Nephron progenitor cell (in vitro differentiated cells): ENCODE results near the gene TESK1.

Source experiments
- DNase-seq: peaks from one replicate; pipeline ENCODE4 v3.0.0; 2021
- H3K27ac Mint-ChIP-seq: 2 replicates; pipeline ENCODE4 v1.8.0; 2021; ENCODE audit warnings: mild to moderate bottlenecking, moderate library complexity, mixed read lengths
- H3K27me3 Mint-ChIP-seq: 2 replicates; pipeline ENCODE4 v1.8.0; 2021; ENCODE audit warnings: mild to moderate bottlenecking, low read depth, mixed read lengths; ENCODE audit not compliant: poor library complexity
- H3K36me3 Mint-ChIP-seq: 2 replicates; pipeline ENCODE4 v1.8.0; 2021; ENCODE audit warnings: low read depth, mixed read lengths
- H3K4me1 Mint-ChIP-seq: 2 replicates; pipeline ENCODE4 v1.8.0; 2021; ENCODE audit warnings: mixed read lengths
- H3K4me3 Mint-ChIP-seq: 2 replicates; pipeline ENCODE4 v1.8.0; 2021; ENCODE audit warnings: mild to moderate bottlenecking, moderate library complexity, mixed read lengths
- H3K9me3 Mint-ChIP-seq: 2 replicates; pipeline ENCODE4 v1.8.0; 2021; ENCODE audit warnings: mild to moderate bottlenecking, moderate library complexity, mixed read lengths
- TF ChIP-seq, protein P1 (sequence below): fragments of 200-600 bp; sonication (generic); IDR thresholded peaks from 2 replicates; pipeline ENCODE4 v1.5.0; 2021; ENCODE audit warnings: antibody characterized with exemption

Gene TESK1

GRCh38 chr9:35656348-35656747, 51.3 kb downstream of the TESK1 start:
- Mint-ChIP-seq H3K4me1 (peaks cover 40% of the 10 kb centered on the region), H3K9me3 (peaks cover 4% of the 10 kb centered on the region), H3K27ac (no peak overlapping the region), H3K36me3 (peaks cover 16% of the 10 kb centered on the region), H3K4me3 (peak overlapping the region; percentile 84), H3K27me3 (peaks cover 20% of the 10 kb centered on the region)
- TF ChIP-seq, protein P1, sequence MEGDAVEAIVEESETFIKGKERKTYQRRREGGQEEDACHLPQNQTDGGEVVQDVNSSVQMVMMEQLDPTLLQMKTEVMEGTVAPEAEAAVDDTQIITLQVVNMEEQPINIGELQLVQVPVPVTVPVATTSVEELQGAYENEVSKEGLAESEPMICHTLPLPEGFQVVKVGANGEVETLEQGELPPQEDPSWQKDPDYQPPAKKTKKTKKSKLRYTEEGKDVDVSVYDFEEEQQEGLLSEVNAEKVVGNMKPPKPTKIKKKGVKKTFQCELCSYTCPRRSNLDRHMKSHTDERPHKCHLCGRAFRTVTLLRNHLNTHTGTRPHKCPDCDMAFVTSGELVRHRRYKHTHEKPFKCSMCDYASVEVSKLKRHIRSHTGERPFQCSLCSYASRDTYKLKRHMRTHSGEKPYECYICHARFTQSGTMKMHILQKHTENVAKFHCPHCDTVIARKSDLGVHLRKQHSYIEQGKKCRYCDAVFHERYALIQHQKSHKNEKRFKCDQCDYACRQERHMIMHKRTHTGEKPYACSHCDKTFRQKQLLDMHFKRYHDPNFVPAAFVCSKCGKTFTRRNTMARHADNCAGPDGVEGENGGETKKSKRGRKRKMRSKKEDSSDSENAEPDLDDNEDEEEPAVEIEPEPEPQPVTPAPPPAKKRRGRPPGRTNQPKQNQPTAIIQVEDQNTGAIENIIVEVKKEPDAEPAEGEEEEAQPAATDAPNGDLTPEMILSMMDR = no peak
- DNase-seq = no peak

GRCh38 chr9:35656831-35657545, 51.9 kb downstream of the TESK1 start:
- Mint-ChIP-seq H3K36me3 (peaks cover 20% of the 10 kb centered on the region), H3K9me3 (peaks cover 4% of the 10 kb centered on the region), H3K4me3 (peak overlapping the region; percentile 84), H3K27me3 (peaks cover 20% of the 10 kb centered on the region), H3K27ac (peak overlapping the region; percentile 100), H3K4me1 (peaks cover 44% of the 10 kb centered on the region)
- TF ChIP-seq, protein P1 = no peak
- no peak for DNase-seq

DNA sequence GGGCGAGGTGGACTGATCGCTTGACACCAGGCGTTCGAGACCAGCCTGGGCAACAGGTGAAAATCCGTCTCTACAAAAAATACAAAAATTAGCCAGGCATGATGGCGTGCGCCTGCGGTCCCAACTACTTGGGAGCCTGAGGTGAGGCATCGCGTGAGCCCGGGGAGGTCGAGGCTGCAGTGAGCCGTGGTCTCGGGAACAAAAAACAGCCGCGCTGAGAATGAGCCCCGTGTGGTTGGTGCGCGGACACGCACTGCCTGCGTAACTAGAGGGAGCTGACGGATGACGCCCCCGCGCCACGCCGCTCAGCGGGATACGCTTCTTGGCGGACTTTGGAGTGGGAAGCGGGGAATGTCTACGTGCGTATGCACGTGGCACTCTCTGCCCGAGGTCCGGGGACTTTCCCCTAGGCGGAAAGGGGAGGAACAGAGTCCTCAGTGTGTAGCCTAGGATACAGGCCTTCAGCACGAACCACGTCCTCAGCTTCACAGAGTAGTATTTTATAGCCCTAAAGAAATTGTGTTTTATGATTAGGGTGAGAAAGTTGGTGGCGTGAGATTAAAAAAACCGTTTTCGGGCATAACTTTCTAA, 52.6 kb downstream of the TESK1 start, which contains the start of gene RMRP:
TSS of gene RMRP (minus strand) at position 474 of the 591 bp plus-strand sequence.
- H3K36me3 Mint-ChIP-seq = peaks cover 25% of the 10 kb centered on the region
- peaks cover 20% of the 10 kb centered on the region for H3K27me3 Mint-ChIP-seq
- H3K4me1 Mint-ChIP-seq = peaks cover 50% of the 10 kb centered on the region
- H3K9me3 Mint-ChIP-seq = peaks cover 4% of the 10 kb centered on the region
- peak within 1 kb of the TSS; percentile 100 for H3K27ac Mint-ChIP-seq
- H3K4me3 Mint-ChIP-seq = peak within 1 kb of the TSS; percentile 86
- TF ChIP-seq, protein P1 = no peak
- DNase-seq = peak; percentile 93

DNA sequence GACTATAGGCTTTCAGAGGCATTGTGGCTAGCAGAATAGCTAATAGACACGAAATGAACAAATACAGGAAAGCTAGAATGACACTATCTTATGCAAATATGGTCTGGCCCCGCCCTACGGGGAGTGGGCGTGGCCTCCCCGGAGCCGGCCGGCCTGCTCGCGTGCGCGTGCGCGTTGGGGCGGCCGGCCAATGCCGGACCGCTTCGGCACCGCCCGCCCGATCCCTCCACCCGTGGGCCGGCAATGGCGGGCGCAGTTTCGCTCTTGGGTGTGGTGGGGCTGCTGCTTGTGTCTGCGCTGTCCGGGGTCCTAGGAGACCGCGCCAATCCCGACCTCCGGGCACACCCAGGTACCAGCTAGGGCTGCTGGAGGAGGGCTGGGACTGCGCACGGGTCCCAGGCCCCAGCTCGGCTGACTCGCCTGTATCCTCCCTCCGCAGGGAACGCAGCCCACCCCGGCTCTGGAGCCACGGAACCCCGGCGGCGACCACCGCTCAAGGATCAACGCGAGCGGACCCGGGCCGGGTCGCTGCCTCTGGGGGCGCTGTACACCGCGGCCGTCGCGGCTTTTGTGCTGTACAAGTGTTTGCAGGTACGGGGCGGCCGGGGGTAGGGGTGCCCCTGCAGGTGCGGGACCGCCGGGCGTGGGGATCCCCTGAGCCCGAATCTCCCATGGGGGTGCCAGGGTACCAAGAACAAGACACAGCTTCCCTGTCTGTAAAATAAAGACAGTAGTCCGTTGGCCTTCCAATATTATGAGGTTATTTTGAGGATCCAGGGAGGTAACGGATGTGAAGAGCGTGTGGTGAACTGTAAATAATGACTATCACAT, 53.3 kb downstream of the TESK1 start, which contains the start of gene CCDC107:
TSS of gene CCDC107 (plus strand) at position 156 of the 831 bp plus-strand sequence. CDS start at position 244, 88 bp downstream.
- peaks cover 28% of the 10 kb centered on the region for H3K36me3 Mint-ChIP-seq
- H3K27ac Mint-ChIP-seq = peak within 1 kb of the TSS; percentile 100
- peak within 1 kb of the TSS; percentile 86 for H3K4me3 Mint-ChIP-seq
- peaks cover 58% of the 10 kb centered on the region for H3K4me1 Mint-ChIP-seq
- H3K27me3 Mint-ChIP-seq = peaks cover 20% of the 10 kb centered on the region
- peaks cover 4% of the 10 kb centered on the region for H3K9me3 Mint-ChIP-seq
- TF ChIP-seq, protein P1 = peak; percentile 65
- DNase-seq = peak; percentile 89

- TF ChIP-seq, protein P1 = no peak
- H3K36me3 Mint-ChIP-seq = peaks cover 28% of the 10 kb centered on the region
- H3K9me3 Mint-ChIP-seq = peaks cover 4% of the 10 kb centered on the region
- no peak for DNase-seq
- H3K4me1 Mint-ChIP-seq = peaks cover 63% of the 10 kb centered on the region
- peaks cover 20% of the 10 kb centered on the region for H3K27me3 Mint-ChIP-seq
- peak overlapping the region; percentile 7 for H3K27ac Mint-ChIP-seq
- peak overlapping the region; percentile 86 for H3K4me3 Mint-ChIP-seq
Measured at GRCh38 chr9:35658968-35659220, 53.8 kb downstream of the TESK1 start.
